Esophagus muscularis mucosa (tissue), 3 donors: ENCODE results near the gene TASL.

ENCODE experiments used
- CTCF ChIP-seq, 3 experiments: fragments of 200-600 bp in 2 of 3; fragments of 450-650 bp in 1 of 3; sonication (generic) in 2 of 3; IDR thresholded peaks; one replicate each; pipeline ENCODE4 v1.5.1; 2017 to 2019; ENCODE audit warnings: antibody characterized with exemption in 3 of 3, mild to moderate bottlenecking in 2 of 3, moderate library complexity in 1 of 3
- EP300 ChIP-seq: sonication (generic); formaldehyde crosslinking; IDR thresholded peaks from one replicate; pipeline ENCODE4 v1.6.1; 2017; ENCODE audit warnings: antibody characterized with exemption

DNA sequence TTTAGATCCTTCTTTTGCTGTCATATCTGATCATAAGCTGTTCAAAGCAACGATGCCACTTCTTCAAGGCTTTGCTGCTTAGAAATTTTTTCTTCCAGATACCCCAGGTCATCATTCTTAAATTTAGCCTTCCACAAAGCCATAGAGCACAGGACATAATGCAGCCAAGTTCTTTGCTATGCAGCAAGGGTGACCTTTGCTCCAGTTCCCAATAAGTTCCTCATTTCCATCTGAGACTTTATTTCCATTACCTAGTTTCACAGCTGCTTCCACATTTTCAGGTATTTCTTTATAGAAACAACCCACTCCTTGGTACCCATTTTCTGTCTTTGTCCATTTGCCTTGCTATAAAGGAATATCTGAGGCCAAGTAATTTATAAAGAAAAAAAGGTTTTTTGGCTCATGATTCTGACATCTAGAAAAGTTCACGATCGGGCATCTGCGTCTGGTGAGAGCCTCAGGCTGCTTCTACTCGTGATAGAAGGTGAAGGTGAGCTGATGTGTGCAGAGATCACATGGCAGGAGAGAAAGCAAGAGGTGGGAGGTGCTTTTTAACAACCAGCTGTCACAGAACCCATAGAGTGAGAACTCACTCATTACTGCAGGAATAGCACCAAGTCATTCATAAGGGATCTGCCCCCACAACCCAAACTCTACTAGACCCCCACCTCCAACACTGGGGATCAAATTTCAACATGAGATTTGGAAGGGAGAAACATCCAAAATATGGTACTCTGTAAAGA lies 11.8 kb upstream of the TASL start:
- TF ChIP-seq CTCF (IDR thresholded peaks at IDR 0.05) (no peak), EP300 (no peak)
